Measurements from ENCODE around the gene TTYH1. TPM values are rescaled to one million over a fixed set of nuclear protein-coding genes. Genes with fewer than 3 reads are reported as not detected.

Gene TTYH1
- polyA plus RNA-seq, 2 of the 4 experiments (the other 2 are of a cell fraction) = 0.15 to 0.31 TPM

DNA sequence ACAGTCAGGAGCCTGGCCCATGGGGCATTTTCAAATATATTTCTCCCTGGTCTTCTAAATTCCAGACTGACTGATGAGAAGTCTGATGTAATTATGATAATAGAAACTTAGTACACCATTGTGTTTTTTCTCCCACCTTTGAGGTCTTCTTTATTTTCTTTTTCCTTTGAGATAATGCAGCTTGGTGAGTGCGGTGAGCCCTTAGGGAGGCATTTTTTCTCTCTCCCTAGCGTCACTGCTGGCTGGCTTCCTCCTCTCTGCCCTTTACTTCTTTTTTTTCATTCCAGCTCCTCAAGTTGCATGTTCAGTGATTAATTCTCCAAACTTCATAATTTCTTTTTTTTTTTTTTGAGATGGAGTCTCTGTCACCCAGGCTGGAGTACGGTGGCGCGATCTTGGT, 70.6 kb downstream of the TTYH1 start:
- 68% methylated on average over 5 of the region's 5 CpGs for WGBS (ENCODE audit: missing lambda C conversion rate)
- Histone ChIP-seq H3K4me3 (no peak overlapping the region), H3K4me1 (no peaks in the 10 kb centered on the region), H3K27ac (no peak overlapping the region), H3K4me2 (no peak overlapping the region), H3K9me3 (no peaks in the 10 kb centered on the region)
- TF ChIP-seq, protein P1, sequence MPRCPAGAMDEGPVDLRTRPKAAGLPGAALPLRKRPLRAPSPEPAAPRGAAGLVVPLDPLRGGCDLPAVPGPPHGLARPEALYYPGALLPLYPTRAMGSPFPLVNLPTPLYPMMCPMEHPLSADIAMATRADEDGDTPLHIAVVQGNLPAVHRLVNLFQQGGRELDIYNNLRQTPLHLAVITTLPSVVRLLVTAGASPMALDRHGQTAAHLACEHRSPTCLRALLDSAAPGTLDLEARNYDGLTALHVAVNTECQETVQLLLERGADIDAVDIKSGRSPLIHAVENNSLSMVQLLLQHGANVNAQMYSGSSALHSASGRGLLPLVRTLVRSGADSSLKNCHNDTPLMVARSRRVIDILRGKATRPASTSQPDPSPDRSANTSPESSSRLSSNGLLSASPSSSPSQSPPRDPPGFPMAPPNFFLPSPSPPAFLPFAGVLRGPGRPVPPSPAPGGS (IDR thresholded peaks at IDR 0.05) = no peak
- TF ChIP-seq, protein P2, sequence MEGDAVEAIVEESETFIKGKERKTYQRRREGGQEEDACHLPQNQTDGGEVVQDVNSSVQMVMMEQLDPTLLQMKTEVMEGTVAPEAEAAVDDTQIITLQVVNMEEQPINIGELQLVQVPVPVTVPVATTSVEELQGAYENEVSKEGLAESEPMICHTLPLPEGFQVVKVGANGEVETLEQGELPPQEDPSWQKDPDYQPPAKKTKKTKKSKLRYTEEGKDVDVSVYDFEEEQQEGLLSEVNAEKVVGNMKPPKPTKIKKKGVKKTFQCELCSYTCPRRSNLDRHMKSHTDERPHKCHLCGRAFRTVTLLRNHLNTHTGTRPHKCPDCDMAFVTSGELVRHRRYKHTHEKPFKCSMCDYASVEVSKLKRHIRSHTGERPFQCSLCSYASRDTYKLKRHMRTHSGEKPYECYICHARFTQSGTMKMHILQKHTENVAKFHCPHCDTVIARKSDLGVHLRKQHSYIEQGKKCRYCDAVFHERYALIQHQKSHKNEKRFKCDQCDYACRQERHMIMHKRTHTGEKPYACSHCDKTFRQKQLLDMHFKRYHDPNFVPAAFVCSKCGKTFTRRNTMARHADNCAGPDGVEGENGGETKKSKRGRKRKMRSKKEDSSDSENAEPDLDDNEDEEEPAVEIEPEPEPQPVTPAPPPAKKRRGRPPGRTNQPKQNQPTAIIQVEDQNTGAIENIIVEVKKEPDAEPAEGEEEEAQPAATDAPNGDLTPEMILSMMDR (IDR thresholded peaks at IDR 0.05) = no peak
- TF ChIP-seq MAZ (IDR thresholded peaks at IDR 0.05; ENCODE audit: borderline replicate concordance, low read depth, low read length) = no peak
- TF ChIP-seq CHD4 (IDR thresholded peaks at IDR 0.05; ENCODE audit: borderline replicate concordance) = no peak
- no peak for TF ChIP-seq JUN (IDR thresholded peaks at IDR 0.05)
- TF ChIP-seq ZSCAN20 (CRISPR knock-in tag; IDR thresholded peaks at IDR 0.05) = no peak
- TF ChIP-seq, protein P3, sequence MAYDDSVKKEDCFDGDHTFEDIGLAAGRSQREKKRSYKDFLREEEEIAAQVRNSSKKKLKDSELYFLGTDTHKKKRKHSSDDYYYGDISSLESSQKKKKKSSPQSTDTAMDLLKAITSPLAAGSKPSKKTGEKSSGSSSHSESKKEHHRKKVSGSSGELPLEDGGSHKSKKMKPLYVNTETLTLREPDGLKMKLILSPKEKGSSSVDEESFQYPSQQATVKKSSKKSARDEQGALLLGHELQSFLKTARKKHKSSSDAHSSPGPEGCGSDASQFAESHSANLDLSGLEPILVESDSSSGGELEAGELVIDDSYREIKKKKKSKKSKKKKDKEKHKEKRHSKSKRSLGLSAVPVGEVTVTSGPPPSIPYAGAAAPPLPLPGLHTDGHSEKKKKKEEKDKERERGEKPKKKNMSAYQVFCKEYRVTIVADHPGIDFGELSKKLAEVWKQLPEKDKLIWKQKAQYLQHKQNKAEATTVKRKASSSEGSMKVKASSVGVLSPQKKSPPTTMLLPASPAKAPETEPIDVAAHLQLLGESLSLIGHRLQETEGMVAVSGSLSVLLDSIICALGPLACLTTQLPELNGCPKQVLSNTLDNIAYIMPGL (CRISPR knock-in tag; IDR thresholded peaks at IDR 0.05; ENCODE audit: borderline replicate concordance) = no peak
- TF ChIP-seq PHF8 (IDR thresholded peaks at IDR 0.05; ENCODE audit: borderline replicate concordance, low read depth) = no peak
- no peak for TF ChIP-seq ZC3H11A (IDR thresholded peaks at IDR 0.05)
- TF ChIP-seq NR3C1 (IDR thresholded peaks at IDR 0.05) = no peak
- no peak for TF ChIP-seq TP53 (CRISPR knock-in tag; IDR thresholded peaks at IDR 0.05)
- no peak for TF ChIP-seq HOXA7 (CRISPR knock-in tag; IDR thresholded peaks at IDR 0.05)
- FAIRE-seq (no peak), ATAC-seq (no peak), DNase-seq (ENCODE audit: low read depth in 1 of 2, low spot score in 1 of 2) (no peak)
- CTCF ChIA-PET = interaction anchor here (0.6 to 1.3 kb wide), 3 partner anchors 164 to 236 kb away, joined by 3 to 4 read pairs (median 3); no protein-coding TSS in a partner anchor
- POLR2A ChIA-PET = interaction anchor here (0.7 kb wide), 1 partner anchor 70 kb away, joined by 15 read pairs; no protein-coding TSS in a partner anchor

Small RNAs within 50 kb of the gene (small RNA-seq; reads per million reads assigned to genes)
- 0 reads per million in 6 experiments for gene AC245884.3

Other genes with a start within 250 kb of the TTYH1 start
- 0.61 and 0.84 TPM in 2 replicates for gene TMC4, start 242.3 kb upstream of the TTYH1 start, polyA plus RNA-seq (2011; rRNA removed)
- 0.85 to 1.5 TPM (median 1.2 TPM) in 3 replicates for gene TMC4, start 242.3 kb upstream of the TTYH1 start, polyA plus RNA-seq (2017; fragmentation: RNase III; extraction: RNeasy Plus Mini Kit Qiagen cat#74134 plus additional on column Dnase treatment)
- 42.1 and 52.4 TPM in 2 replicates for gene MBOAT7, start 225.9 kb upstream of the TTYH1 start, polyA plus RNA-seq (2011; rRNA removed)
- gene MBOAT7, start 225.9 kb upstream of the TTYH1 start, polyA plus RNA-seq (2017; fragmentation: RNase III; extraction: RNeasy Plus Mini Kit Qiagen cat#74134 plus additional on column Dnase treatment) = 129 to 142 TPM (median 133 TPM) in 3 replicates
- gene TSEN34, start 224.2 kb upstream of the TTYH1 start, polyA plus RNA-seq (2011; rRNA removed) = 53.4 and 61.1 TPM in 2 replicates
- 79.0 to 90.9 TPM (median 87.7 TPM) in 3 replicates for gene TSEN34, start 224.2 kb upstream of the TTYH1 start, polyA plus RNA-seq (2017; fragmentation: RNase III; extraction: RNeasy Plus Mini Kit Qiagen cat#74134 plus additional on column Dnase treatment)
- gene RPS9, start 214.6 kb upstream of the TTYH1 start, polyA plus RNA-seq (2011; rRNA removed) = 1,440 and 1,504 TPM in 2 replicates
- gene RPS9, start 214.6 kb upstream of the TTYH1 start, polyA plus RNA-seq (2017; fragmentation: RNase III; extraction: RNeasy Plus Mini Kit Qiagen cat#74134 plus additional on column Dnase treatment) = 1,990 to 2,154 TPM (median 2,057 TPM) in 3 replicates
- not detected in 2 replicates for gene LILRB3, start 192.5 kb upstream of the TTYH1 start, polyA plus RNA-seq (2011; rRNA removed)
- not detected in 3 replicates for gene LILRB3, start 192.5 kb upstream of the TTYH1 start, polyA plus RNA-seq (2017; fragmentation: RNase III; extraction: RNeasy Plus Mini Kit Qiagen cat#74134 plus additional on column Dnase treatment)
- gene LILRA6, start 172.7 kb upstream of the TTYH1 start, polyA plus RNA-seq (2011; rRNA removed) = not detected in 2 replicates
- not detected in 3 replicates for gene LILRA6, start 172.7 kb upstream of the TTYH1 start, polyA plus RNA-seq (2017; fragmentation: RNase III; extraction: RNeasy Plus Mini Kit Qiagen cat#74134 plus additional on column Dnase treatment)
- not detected in 2 replicates for gene LILRB5, start 158.2 kb upstream of the TTYH1 start, polyA plus RNA-seq (2011; rRNA removed)
- not detected in 3 replicates for gene LILRB5, start 158.2 kb upstream of the TTYH1 start, polyA plus RNA-seq (2017; fragmentation: RNase III; extraction: RNeasy Plus Mini Kit Qiagen cat#74134 plus additional on column Dnase treatment)
- not detected in 2 replicates for gene LILRB2, start 134.4 kb upstream of the TTYH1 start, polyA plus RNA-seq (2011; rRNA removed)
- gene LILRB2, start 134.4 kb upstream of the TTYH1 start, polyA plus RNA-seq (2017; fragmentation: RNase III; extraction: RNeasy Plus Mini Kit Qiagen cat#74134 plus additional on column Dnase treatment) = not detected in 3 replicates
- gene LILRA5, start 102.3 kb upstream of the TTYH1 start, polyA plus RNA-seq (2011; rRNA removed) = not detected in 2 replicates
- not detected in 3 replicates for gene LILRA5, start 102.3 kb upstream of the TTYH1 start, polyA plus RNA-seq (2017; fragmentation: RNase III; extraction: RNeasy Plus Mini Kit Qiagen cat#74134 plus additional on column Dnase treatment)
- not detected in 2 replicates for gene LILRA4, start 76.3 kb upstream of the TTYH1 start, polyA plus RNA-seq (2011; rRNA removed)
- gene LILRA4, start 76.3 kb upstream of the TTYH1 start, polyA plus RNA-seq (2017; fragmentation: RNase III; extraction: RNeasy Plus Mini Kit Qiagen cat#74134 plus additional on column Dnase treatment) = not detected in 3 replicates
- not detected in 2 replicates for gene LAIR1, start 50.5 kb upstream of the TTYH1 start, polyA plus RNA-seq (2011; rRNA removed)
- gene LAIR1, start 50.5 kb upstream of the TTYH1 start, polyA plus RNA-seq (2017; fragmentation: RNase III; extraction: RNeasy Plus Mini Kit Qiagen cat#74134 plus additional on column Dnase treatment) = not detected in 3 replicates
- 30.6 and 52.8 TPM in 2 replicates for gene LENG8, start 33.7 kb downstream of the TTYH1 start, polyA plus RNA-seq (2011; rRNA removed)
- gene LENG8, start 33.7 kb downstream of the TTYH1 start, polyA plus RNA-seq (2017; fragmentation: RNase III; extraction: RNeasy Plus Mini Kit Qiagen cat#74134 plus additional on column Dnase treatment) = 137 to 148 TPM (median 140 TPM) in 3 replicates
- 1.9 and 2.1 TPM in 2 replicates for gene LENG9, start 48.3 kb downstream of the TTYH1 start, polyA plus RNA-seq (2011; rRNA removed)
- gene LENG9, start 48.3 kb downstream of the TTYH1 start, polyA plus RNA-seq (2017; fragmentation: RNase III; extraction: RNeasy Plus Mini Kit Qiagen cat#74134 plus additional on column Dnase treatment) = 3.8 to 4.9 TPM (median 4.1 TPM) in 3 replicates
- gene CDC42EP5, start 57.8 kb downstream of the TTYH1 start, polyA plus RNA-seq (2011; rRNA removed) = not detected in 2 replicates
- not detected in 3 replicates for gene CDC42EP5, start 57.8 kb downstream of the TTYH1 start, polyA plus RNA-seq (2017; fragmentation: RNase III; extraction: RNeasy Plus Mini Kit Qiagen cat#74134 plus additional on column Dnase treatment)
- gene LAIR2, start 87.4 kb downstream of the TTYH1 start, polyA plus RNA-seq (2011; rRNA removed) = not detected in 2 replicates
- gene LAIR2, start 87.4 kb downstream of the TTYH1 start, polyA plus RNA-seq (2017; fragmentation: RNase III; extraction: RNeasy Plus Mini Kit Qiagen cat#74134 plus additional on column Dnase treatment) = not detected in 3 replicates
- gene LILRA2, start 158.3 kb downstream of the TTYH1 start, polyA plus RNA-seq (2011; rRNA removed) = not detected in 2 replicates
- not detected in 3 replicates for gene LILRA2, start 158.3 kb downstream of the TTYH1 start, polyA plus RNA-seq (2017; fragmentation: RNase III; extraction: RNeasy Plus Mini Kit Qiagen cat#74134 plus additional on column Dnase treatment)
- gene LILRA1, start 178.2 kb downstream of the TTYH1 start, polyA plus RNA-seq (2011; rRNA removed) = not detected in 2 replicates
- not detected in 3 replicates for gene LILRA1, start 178.2 kb downstream of the TTYH1 start, polyA plus RNA-seq (2017; fragmentation: RNase III; extraction: RNeasy Plus Mini Kit Qiagen cat#74134 plus additional on column Dnase treatment)
- not detected in 2 replicates for gene LILRB1, start 215.0 kb downstream of the TTYH1 start, polyA plus RNA-seq (2011; rRNA removed)
- not detected in 3 replicates for gene LILRB1, start 215.0 kb downstream of the TTYH1 start, polyA plus RNA-seq (2017; fragmentation: RNase III; extraction: RNeasy Plus Mini Kit Qiagen cat#74134 plus additional on column Dnase treatment)
- not detected in 2 replicates for gene LILRB4, start 247.5 kb downstream of the TTYH1 start, polyA plus RNA-seq (2011; rRNA removed)
- not detected in 3 replicates for gene LILRB4, start 247.5 kb downstream of the TTYH1 start, polyA plus RNA-seq (2017; fragmentation: RNase III; extraction: RNeasy Plus Mini Kit Qiagen cat#74134 plus additional on column Dnase treatment)